Measurements from ENCODE around the gene PLAGL1. TPM values are rescaled to one million over a fixed set of nuclear protein-coding genes. Genes with fewer than 3 reads are reported as not detected.
A peak's percentile ranks its signal among the peaks of the same experiment; 100 is the strongest.

PLAGL1 gene
- total RNA-seq, 1 donor from 2014 or later = 44.7 TPM

DNA sequence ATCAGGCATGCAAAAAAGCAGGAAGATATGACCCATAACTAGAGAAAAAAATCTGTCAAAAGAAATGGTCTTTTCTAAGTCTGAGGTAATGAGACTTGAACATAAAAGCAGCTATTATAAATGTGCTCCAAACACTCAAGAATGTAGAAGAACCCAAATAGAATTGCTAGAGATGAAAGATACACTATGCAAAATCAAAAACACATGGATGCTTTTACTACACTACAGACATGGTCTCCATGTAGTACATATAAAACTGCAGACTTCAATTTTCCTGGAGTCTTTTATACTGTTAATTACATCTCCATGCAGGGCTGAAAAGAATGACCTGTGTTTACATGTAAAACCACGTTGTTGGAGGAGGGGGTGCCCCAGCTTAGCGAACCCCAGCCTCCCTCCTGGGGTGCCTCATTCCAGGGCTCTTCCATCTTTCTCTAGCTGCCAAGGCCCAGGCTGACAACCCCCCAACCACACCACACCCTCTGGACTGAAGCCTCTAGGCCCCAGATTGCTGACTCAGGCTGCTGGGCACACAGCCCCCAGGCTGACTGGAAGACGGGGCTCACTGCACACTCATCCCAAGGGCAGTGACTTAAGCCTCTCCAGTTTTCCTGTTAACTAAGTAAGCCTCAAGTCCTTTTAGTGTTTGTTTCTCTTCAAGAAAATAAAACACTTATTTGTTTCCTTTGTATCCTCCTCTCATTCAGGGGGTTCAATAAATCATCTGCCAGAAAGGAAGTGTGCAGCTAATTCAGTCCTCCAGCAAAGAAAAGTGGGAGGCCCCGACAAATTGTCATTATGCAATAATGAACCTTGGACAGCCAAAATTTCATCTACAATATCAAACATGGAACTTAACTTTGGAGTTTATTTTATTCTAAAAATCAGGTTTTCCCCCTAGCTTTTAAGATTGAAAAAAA lies 26.0 kb upstream of the PLAGL1 start:
- Histone ChIP-seq H3K27ac (no peak overlapping the region), H3K27me3 (ENCODE audit: low read depth) (no peaks in the 10 kb centered on the region), H3K4me1 (peaks cover 14% of the 10 kb centered on the region), H3K36me3 (no peaks in the 10 kb centered on the region), H3K9me3 (no peaks in the 10 kb centered on the region), H3K4me3 (no peak overlapping the region)
- DNase-seq (no peak), ATAC-seq (peak in 1 of 2 donors; percentile 38)
- intact Hi-C loops (cut with DNase I) = no loop called here
- TF ChIP-seq, protein P1, sequence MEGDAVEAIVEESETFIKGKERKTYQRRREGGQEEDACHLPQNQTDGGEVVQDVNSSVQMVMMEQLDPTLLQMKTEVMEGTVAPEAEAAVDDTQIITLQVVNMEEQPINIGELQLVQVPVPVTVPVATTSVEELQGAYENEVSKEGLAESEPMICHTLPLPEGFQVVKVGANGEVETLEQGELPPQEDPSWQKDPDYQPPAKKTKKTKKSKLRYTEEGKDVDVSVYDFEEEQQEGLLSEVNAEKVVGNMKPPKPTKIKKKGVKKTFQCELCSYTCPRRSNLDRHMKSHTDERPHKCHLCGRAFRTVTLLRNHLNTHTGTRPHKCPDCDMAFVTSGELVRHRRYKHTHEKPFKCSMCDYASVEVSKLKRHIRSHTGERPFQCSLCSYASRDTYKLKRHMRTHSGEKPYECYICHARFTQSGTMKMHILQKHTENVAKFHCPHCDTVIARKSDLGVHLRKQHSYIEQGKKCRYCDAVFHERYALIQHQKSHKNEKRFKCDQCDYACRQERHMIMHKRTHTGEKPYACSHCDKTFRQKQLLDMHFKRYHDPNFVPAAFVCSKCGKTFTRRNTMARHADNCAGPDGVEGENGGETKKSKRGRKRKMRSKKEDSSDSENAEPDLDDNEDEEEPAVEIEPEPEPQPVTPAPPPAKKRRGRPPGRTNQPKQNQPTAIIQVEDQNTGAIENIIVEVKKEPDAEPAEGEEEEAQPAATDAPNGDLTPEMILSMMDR (IDR thresholded peaks at IDR 0.05) = no peak

DNA sequence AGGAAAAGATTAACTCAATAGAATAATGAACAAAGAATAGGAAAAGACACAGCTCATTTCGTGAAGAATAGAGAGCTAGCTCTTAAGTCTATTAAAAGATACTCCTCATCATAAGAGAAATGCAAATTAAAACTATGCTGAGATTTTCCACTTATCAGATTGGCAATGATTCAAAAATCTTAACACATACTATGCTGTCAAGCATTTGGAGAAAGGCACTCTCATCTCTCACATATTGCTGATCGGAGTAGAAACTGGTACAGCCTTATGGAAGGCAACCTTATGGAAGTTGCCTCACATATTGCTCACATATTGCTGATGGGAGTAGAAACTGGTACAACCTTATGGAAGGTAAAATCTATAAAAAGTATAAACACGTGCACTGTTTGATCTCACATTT lies 21.4 kb upstream of the PLAGL1 start:
- TF ChIP-seq, protein P1 (IDR thresholded peaks at IDR 0.05) = no peak
- H3K27ac ChIP-seq = no peak overlapping the region
- DNase-seq (no peak), ATAC-seq (no peak)
- intact Hi-C loops (cut with DNase I) = no loop called here
- no peaks in the 10 kb centered on the region for H3K4me1 ChIP-seq
- no peak overlapping the region for H3K4me3 ChIP-seq
- no peaks in the 10 kb centered on the region for H3K9me3 ChIP-seq
- no peaks in the 10 kb centered on the region for H3K27me3 ChIP-seq (ENCODE audit: low read depth)
- H3K36me3 ChIP-seq = no peaks in the 10 kb centered on the region

DNA sequence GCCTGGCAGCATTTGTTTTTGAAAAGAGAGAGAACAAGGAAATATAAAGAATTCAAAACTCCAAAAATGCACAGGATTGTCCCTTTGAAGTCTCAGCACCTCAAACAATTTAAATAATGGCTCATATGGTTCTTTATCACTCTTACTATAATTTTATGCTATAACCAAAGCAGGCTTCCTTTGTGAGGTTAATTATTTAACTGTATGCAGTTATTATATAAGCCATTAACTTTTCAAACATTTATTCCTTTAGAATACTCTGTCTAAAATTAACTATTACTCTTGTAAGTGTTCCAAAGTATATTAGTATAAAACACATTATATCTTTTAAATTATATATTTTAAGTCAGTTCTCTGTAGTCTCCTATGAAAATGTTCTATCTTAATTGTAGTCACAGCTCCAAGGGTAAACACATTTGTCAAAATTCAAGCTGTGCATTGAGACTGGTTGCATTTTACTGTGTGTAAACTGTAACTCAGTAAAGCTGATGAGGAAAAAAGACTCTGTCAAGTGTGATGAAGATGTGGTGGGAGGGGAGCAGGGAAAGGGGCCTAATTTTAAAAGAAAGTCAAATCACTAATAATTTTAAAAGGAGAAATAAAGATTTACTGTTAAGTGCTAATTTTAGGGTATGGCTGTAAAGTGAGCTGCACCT lies 20.0 kb upstream of the PLAGL1 start:
- no peak for ATAC-seq
- no peaks in the 10 kb centered on the region for H3K9me3 ChIP-seq
- no peaks in the 10 kb centered on the region for H3K4me1 ChIP-seq
- H3K27ac ChIP-seq = no peak overlapping the region
- no peaks in the 10 kb centered on the region for H3K27me3 ChIP-seq (ENCODE audit: low read depth)
- intact Hi-C loops (cut with DNase I) = no loop called here
- TF ChIP-seq, protein P1 (IDR thresholded peaks at IDR 0.05) = no peak
- H3K4me3 ChIP-seq = no peak overlapping the region
- no peak for DNase-seq
- H3K36me3 ChIP-seq = no peaks in the 10 kb centered on the region

DNA sequence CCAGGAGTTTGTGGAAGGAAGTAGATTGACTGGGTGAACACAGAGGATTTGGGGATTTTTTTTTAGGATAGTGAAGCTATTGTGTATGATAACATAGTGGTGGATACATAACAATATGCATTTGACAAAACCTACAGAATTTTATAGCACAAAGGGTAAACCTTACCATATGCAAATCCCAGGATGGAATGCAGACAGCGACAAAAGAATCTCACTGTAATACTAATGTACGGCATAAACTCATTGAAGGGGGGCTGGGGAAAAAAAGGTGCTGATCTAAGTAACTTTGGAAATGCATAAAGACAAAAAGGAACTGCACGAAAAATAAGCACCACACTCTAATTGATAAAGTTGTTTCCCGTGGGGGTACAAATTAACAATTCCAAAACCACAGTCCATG lies 15.2 kb upstream of the PLAGL1 start:
- Histone ChIP-seq H3K27ac (no peak overlapping the region), H3K27me3 (ENCODE audit: low read depth) (no peaks in the 10 kb centered on the region), H3K9me3 (no peaks in the 10 kb centered on the region), H3K36me3 (no peaks in the 10 kb centered on the region), H3K4me1 (no peaks in the 10 kb centered on the region), H3K4me3 (no peak overlapping the region)
- ATAC-seq (no peak), DNase-seq (no peak)
- intact Hi-C loops (cut with DNase I) = no loop called here
- TF ChIP-seq, protein P1 (IDR thresholded peaks at IDR 0.05) = no peak

DNA sequence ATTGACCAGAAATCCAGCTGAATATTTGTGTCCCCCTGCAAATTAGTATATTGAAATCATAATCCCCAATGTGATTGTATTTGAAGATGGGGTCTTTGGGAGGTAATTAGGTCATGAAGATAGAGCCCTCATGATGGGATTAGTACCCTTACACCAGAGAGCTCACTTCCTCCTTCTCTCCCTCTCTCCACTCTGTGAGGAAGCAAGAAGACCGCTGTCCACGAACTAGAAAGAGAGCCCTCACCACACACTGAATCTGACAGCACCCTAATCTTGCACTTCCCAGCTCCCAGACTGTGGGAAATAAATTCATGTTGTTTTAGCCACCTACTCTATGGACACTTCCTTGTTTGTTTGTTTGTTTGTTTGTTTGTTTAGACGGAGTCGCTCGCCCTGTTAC lies 11.9 kb upstream of the PLAGL1 start:
- ATAC-seq = no peak
- TF ChIP-seq, protein P1 (IDR thresholded peaks at IDR 0.05) = no peak

More for the DNA sequence above, 11.9 kb upstream of the PLAGL1 start:
- Histone ChIP-seq H3K4me1 (no peaks in the 10 kb centered on the region), H3K27me3 (ENCODE audit: low read depth) (no peaks in the 10 kb centered on the region), H3K36me3 (no peaks in the 10 kb centered on the region), H3K4me3 (no peak overlapping the region), H3K9me3 (no peaks in the 10 kb centered on the region), H3K27ac (no peak overlapping the region)
- intact Hi-C loops (cut with DNase I) = loop anchor here (10.0 kb wide), 1 partner anchor 445 kb away; no protein-coding TSS in a partner anchor
- no peak for DNase-seq

Data from lower lobe of right lung (tissue), 2 donors.